ENCODE measurements around the gene PCF11.

DNA sequence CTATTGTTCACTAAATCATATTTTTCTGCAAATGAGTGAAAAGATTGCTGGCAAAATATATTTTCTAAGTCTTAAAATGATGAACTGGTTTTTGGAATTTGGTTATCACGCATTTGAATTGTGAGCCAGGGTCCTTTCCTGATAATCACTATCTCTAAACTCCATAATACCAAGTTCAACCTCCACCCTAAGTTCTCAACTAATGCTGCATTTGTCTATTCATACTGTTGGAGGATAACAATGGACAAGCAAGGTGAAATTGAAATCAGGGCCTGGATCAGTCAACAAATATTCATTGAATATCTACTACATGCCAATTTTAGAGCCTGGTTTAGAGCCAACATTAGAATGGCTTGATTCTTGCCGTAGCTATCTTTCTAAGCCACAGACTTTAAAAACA, 4.7 kb upstream of the PCF11 start:
- TF ChIP-seq, protein P1, sequence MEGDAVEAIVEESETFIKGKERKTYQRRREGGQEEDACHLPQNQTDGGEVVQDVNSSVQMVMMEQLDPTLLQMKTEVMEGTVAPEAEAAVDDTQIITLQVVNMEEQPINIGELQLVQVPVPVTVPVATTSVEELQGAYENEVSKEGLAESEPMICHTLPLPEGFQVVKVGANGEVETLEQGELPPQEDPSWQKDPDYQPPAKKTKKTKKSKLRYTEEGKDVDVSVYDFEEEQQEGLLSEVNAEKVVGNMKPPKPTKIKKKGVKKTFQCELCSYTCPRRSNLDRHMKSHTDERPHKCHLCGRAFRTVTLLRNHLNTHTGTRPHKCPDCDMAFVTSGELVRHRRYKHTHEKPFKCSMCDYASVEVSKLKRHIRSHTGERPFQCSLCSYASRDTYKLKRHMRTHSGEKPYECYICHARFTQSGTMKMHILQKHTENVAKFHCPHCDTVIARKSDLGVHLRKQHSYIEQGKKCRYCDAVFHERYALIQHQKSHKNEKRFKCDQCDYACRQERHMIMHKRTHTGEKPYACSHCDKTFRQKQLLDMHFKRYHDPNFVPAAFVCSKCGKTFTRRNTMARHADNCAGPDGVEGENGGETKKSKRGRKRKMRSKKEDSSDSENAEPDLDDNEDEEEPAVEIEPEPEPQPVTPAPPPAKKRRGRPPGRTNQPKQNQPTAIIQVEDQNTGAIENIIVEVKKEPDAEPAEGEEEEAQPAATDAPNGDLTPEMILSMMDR (IDR thresholded peaks at IDR 0.05; ENCODE audit: insufficient read depth, low read length): no peak
- TF ChIP-seq GABPA (IDR thresholded peaks at IDR 0.05; ENCODE audit: low read depth) (no peak), POLR2AphosphoS5 (IDR thresholded peaks at IDR 0.05; ENCODE audit: low read depth) (no peak), SPI1 (IDR thresholded peaks at IDR 0.05; ENCODE audit: borderline replicate concordance, low read depth) (no peak)
- TF ChIP-seq, protein P2, sequence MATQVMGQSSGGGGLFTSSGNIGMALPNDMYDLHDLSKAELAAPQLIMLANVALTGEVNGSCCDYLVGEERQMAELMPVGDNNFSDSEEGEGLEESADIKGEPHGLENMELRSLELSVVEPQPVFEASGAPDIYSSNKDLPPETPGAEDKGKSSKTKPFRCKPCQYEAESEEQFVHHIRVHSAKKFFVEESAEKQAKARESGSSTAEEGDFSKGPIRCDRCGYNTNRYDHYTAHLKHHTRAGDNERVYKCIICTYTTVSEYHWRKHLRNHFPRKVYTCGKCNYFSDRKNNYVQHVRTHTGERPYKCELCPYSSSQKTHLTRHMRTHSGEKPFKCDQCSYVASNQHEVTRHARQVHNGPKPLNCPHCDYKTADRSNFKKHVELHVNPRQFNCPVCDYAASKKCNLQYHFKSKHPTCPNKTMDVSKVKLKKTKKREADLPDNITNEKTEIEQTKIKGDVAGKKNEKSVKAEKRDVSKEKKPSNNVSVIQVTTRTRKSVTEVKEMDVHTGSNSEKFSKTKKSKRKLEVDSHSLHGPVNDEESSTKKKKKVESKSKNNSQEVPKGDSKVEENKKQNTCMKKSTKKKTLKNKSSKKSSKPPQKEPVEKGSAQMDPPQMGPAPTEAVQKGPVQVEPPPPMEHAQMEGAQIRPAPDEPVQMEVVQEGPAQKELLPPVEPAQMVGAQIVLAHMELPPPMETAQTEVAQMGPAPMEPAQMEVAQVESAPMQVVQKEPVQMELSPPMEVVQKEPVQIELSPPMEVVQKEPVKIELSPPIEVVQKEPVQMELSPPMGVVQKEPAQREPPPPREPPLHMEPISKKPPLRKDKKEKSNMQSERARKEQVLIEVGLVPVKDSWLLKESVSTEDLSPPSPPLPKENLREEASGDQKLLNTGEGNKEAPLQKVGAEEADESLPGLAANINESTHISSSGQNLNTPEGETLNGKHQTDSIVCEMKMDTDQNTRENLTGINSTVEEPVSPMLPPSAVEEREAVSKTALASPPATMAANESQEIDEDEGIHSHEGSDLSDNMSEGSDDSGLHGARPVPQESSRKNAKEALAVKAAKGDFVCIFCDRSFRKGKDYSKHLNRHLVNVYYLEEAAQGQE (IDR thresholded peaks at IDR 0.05; ENCODE audit: insufficient replicate concordance, low read depth): no peak
